GM12892 (cell line): ENCODE data around the gene ZC3H12C.

Experiments used
- POLR2A ChIP-seq: IDR thresholded peaks from 2 replicates; pipeline ENCODE4 v1.6.1; 2011; ENCODE audit warnings: low read depth, low read length, control low read depth
- POLR2AphosphoS5 ChIP-seq: IDR thresholded peaks from 2 replicates; pipeline ENCODE4 v1.6.1; 2011; ENCODE audit warnings: low read depth, low read length, control low read depth

GRCh38 chr11:110165039-110165925, 72.1 kb downstream of the ZC3H12C start:
- TF ChIP-seq POLR2A (0 out of 2 replicates have a peak, but pooled peaks have one; percentile 40), POLR2AphosphoS5 (0 out of 2 replicates have a peak, but pooled peaks have one; percentile 34)
